Measurements from ENCODE around the gene MICB. TPM values are rescaled to one million over a fixed set of nuclear protein-coding genes. Genes with fewer than 3 reads are reported as not detected.
"Not testable (repeated sequence)": the region's sequence is repeated elsewhere in the genome, so short reads cannot be mapped to it uniquely, and the experiment has no call there.

The MICB gene
- total and polyA plus RNA-seq, 9 of the 15 experiments (the other 6 are each of a cell fraction or from before 2014, with no cell fraction given), result 13.3 to 34.5 (median 19.8) TPM

- Histone ChIP-seq H3K4me2 (ENCODE audit: insufficient read depth, low read length) (peak overlapping the region; percentile 87), H3K4me1 (replicated peaks in 1 of 2; ENCODE audit: control insufficient read depth in 2 of 2, insufficient read depth in 2 of 2, low read length in 2 of 2) (peaks cover 33 to 44% of the 10 kb centered on the region in 2 experiments), H3K4me3 (peak overlapping the region; percentile 88; the same call in 1 of the 2 replicates), H3K79me2 (ENCODE audit: control insufficient read depth, insufficient read depth, low read length) (peaks cover 33% of the 10 kb centered on the region; the same call in 2 of the 3 replicates), H2AFZ (ENCODE audit: low read depth, low read length) (peak overlapping the region; percentile 89; the same call in 1 of the 2 replicates)
- H3K9ac ChIP-seq (ENCODE audit: insufficient read depth in 1 of 2, low read depth in 2 of 2, low read length in 2 of 2); intact Hi-C loops (cut with micrococcal nuclease); DNase-seq (ENCODE audit: extremely low read depth in 1 of 4, low spot score in 3 of 4); H3K27ac ChIP-seq (ENCODE audit: extremely low read depth, low read depth, low read length); FAIRE-seq; H3K27me3 ChIP-seq (ENCODE audit: control insufficient read depth in 2 of 2, insufficient read depth in 2 of 2, low read length in 2 of 2); H3K9me1 ChIP-seq (ENCODE audit: control insufficient read depth, insufficient read depth, low read length); H3K36me3 ChIP-seq (ENCODE audit: control insufficient read depth, insufficient read depth, low read length); H4K20me1 ChIP-seq (replicated peaks; ENCODE audit: control insufficient read depth, insufficient read depth, low read length); H3K9me3 ChIP-seq (replicated peaks; ENCODE audit: control insufficient read depth, insufficient read depth, low read depth, low read length); BruUV-seq (replicated peaks); ATAC-seq: not testable (repeated sequence)
- in situ Hi-C loops (cut with MboI), result loop anchor here (5.0 kb wide), 1 partner anchor 35 kb away; no protein-coding TSS in a partner anchor
- ChIA-PET POLR2A (interaction anchor here (0.6 to 2.0 kb wide), 12 partner anchors 11 to 102 kb away, joined by 3 to 9 read pairs (median 4); no protein-coding TSS in a partner anchor), CTCF (ENCODE audit: low intra/inter-chr PET ratio) (interaction anchor here (0.6 kb wide), 1 partner anchor 100 kb away, joined by 7 read pairs; no protein-coding TSS in a partner anchor)
- TF ChIP-seq SIN3A (IDR thresholded peaks at IDR 0.05; ENCODE audit: borderline replicate concordance in 2 of 2, control insufficient read depth in 1 of 2, low read depth in 2 of 2, low read length in 2 of 2), result 0 out of 4 replicates have a peak, but pooled peaks of 1 of the 2 experiments have one; percentile 16
- 20% methylated on average over 3 of the region's 4 CpGs for WGBS (ENCODE audit: insufficient coverage, low coverage, missing lambda C conversion rate)
Observed at GRCh38 chr6:31496826-31497225, 1.1 kb upstream of the MICB start.

DNA sequence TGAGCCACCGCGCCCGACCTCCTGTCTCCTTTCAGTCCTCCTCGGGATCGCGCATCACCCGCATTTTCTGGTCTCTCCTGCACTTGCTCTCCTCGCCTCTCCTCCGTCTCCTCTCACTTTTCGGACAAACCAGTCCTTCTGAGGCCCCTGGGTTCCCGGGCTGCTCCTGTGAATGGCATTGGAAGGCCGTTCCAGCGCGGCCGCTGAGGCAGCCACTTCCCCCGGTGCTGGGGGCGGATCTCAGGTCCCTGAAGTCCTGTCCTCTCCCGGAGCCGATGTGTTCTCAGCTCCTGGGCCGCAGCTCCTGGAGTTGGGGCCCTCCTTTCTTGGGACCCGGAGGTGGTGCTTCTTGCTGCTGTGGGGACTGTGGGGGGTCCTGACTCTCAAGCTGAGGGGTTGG is 803 bp downstream of the MICB start:
- Histone ChIP-seq H2AFZ (ENCODE audit: low read depth, low read length) (peak overlapping the region; percentile 66), H3K27me3 (ENCODE audit: control insufficient read depth in 2 of 2, insufficient read depth in 2 of 2, low read length in 2 of 2) (no peaks in the 10 kb centered on the region), H3K79me2 (ENCODE audit: control insufficient read depth, insufficient read depth, low read length) (peaks cover 43% of the 10 kb centered on the region), H3K4me1 (replicated peaks in 1 of 2; ENCODE audit: control insufficient read depth in 2 of 2, insufficient read depth in 2 of 2, low read length in 2 of 2) (peaks cover 27 to 42% of the 10 kb centered on the region in 2 experiments), H3K9me1 (ENCODE audit: control insufficient read depth, insufficient read depth, low read length) (no peaks in the 10 kb centered on the region), H3K36me3 (ENCODE audit: control insufficient read depth, insufficient read depth, low read length) (no peaks in the 10 kb centered on the region), H4K20me1 (replicated peaks; ENCODE audit: control insufficient read depth, insufficient read depth, low read length) (peaks cover 7% of the 10 kb centered on the region; the same call in 1 of the 2 replicates), H3K4me3 (peak overlapping the region; percentile 88), H3K9ac (ENCODE audit: insufficient read depth in 1 of 2, low read depth in 2 of 2, low read length in 2 of 2) (peak overlapping the region; percentile 56 to 85; a peak in 3 of 4 replicates), H3K9me3 (replicated peaks; ENCODE audit: control insufficient read depth, insufficient read depth, low read depth, low read length) (no peaks in the 10 kb centered on the region), H3K27ac (ENCODE audit: extremely low read depth, low read depth, low read length) (peak overlapping the region; percentile 38; the same call in 2 of the 3 replicates), H3K4me2 (ENCODE audit: insufficient read depth, low read length) (peak overlapping the region; percentile 80)
- ChIA-PET POLR2A (interaction anchor here (1.0 to 2.5 kb wide), 4 partner anchors 31 to 167 kb away, joined by 3 to 23 read pairs (median 4); partner anchors contain the start of genes CSNK2B and DDX39B), CTCF (ENCODE audit: low intra/inter-chr PET ratio) (no interaction called here)
- FAIRE-seq (no peak), ATAC-seq (peak; percentile 8), DNase-seq (ENCODE audit: extremely low read depth in 1 of 4, low spot score in 3 of 4) (peak in 2 of 4 experiments; percentile 46 to 59)
- intact Hi-C loops (cut with micrococcal nuclease) (no loop called here), in situ Hi-C loops (cut with MboI) (loop anchor here (5.0 kb wide), 1 partner anchor 34 kb away; no protein-coding TSS in a partner anchor)
- 6% methylated on average over 21 of the region's 21 CpGs for WGBS (ENCODE audit: insufficient coverage, low coverage, missing lambda C conversion rate)
- BruUV-seq (replicated peaks), result no TSS peak
- TF ChIP-seq, protein P1, sequence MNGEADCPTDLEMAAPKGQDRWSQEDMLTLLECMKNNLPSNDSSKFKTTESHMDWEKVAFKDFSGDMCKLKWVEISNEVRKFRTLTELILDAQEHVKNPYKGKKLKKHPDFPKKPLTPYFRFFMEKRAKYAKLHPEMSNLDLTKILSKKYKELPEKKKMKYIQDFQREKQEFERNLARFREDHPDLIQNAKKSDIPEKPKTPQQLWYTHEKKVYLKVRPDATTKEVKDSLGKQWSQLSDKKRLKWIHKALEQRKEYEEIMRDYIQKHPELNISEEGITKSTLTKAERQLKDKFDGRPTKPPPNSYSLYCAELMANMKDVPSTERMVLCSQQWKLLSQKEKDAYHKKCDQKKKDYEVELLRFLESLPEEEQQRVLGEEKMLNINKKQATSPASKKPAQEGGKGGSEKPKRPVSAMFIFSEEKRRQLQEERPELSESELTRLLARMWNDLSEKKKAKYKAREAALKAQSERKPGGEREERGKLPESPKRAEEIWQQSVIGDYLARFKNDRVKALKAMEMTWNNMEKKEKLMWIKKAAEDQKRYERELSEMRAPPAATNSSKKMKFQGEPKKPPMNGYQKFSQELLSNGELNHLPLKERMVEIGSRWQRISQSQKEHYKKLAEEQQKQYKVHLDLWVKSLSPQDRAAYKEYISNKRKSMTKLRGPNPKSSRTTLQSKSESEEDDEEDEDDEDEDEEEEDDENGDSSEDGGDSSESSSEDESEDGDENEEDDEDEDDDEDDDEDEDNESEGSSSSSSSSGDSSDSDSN (IDR thresholded peaks at IDR 0.05; ENCODE audit: borderline replicate concordance in 1 of 2, low read depth in 2 of 2, low read length in 2 of 2), result 0 out of 4 replicates have a peak, but pooled peaks of 1 of the 2 experiments have one; percentile 65
- no peak for TF ChIP-seq ZBED1 (IDR thresholded peaks at IDR 0.05)
- TF ChIP-seq SIN3A (IDR thresholded peaks at IDR 0.05; ENCODE audit: borderline replicate concordance in 2 of 2, control insufficient read depth in 1 of 2, low read depth in 2 of 2, low read length in 2 of 2), result no peak
- peak; percentile 28; the same call in 1 of the 2 replicates for TF ChIP-seq HDAC2 (IDR thresholded peaks at IDR 0.05)
- TF ChIP-seq SNRNP70 (optimal IDR thresholded peaks at IDR 0.05; ENCODE audit: low read depth, low read length), result no peak
- no peak for TF ChIP-seq BMI1 (IDR thresholded peaks at IDR 0.05; ENCODE audit: low read length)
- TF ChIP-seq ZNF224 (CRISPR knock-in tag; IDR thresholded peaks at IDR 0.05), result no peak
- peak; percentile 56; the same call in 1 of the 2 replicates for TF ChIP-seq TRIM28 (IDR thresholded peaks at IDR 0.05)
- no peak for TF ChIP-seq FOXM1 (IDR thresholded peaks at IDR 0.05; ENCODE audit: low read depth)
- TF ChIP-seq FOXM1 (CRISPR knock-in tag; IDR thresholded peaks at IDR 0.05; ENCODE audit: low read depth), result no peak
- no peak for TF ChIP-seq PHF21A (IDR thresholded peaks at IDR 0.05; ENCODE audit: borderline replicate concordance, low read depth)

All from K562 (cell line).